GM06990 (cell line): ENCODE results near the gene PRKCZ.

Source experiments
- DNase-seq: peaks from one replicate; pipeline ENCODE4 v3.0.0-alpha.2; 2011; ENCODE audit not compliant: insufficient read length; ENCODE audit errors: extremely low read depth
- H3K27me3 ChIP-seq: replicated peaks from 2 replicates; pipeline ENCODE4 v1.6.0; 2011; ENCODE audit warnings: low read length; ENCODE audit not compliant: control insufficient read depth, insufficient read depth
- H3K36me3 ChIP-seq: 2 replicates; pipeline ENCODE4 v1.5.1; 2011; ENCODE audit warnings: low read length; ENCODE audit not compliant: control insufficient read depth, insufficient read depth
- H3K4me3 ChIP-seq: replicated peaks from 2 replicates; pipeline ENCODE4 v1.5.1; 2011; ENCODE audit warnings: low read depth, mild to moderate bottlenecking, control low read depth, low read length
- TF ChIP-seq, protein P1 (sequence below): IDR thresholded peaks from 2 replicates; pipeline ENCODE4 v1.5.1; 2011; ENCODE audit warnings: low read length, control low read depth, mild to moderate bottlenecking, inconsistent platforms; ENCODE audit not compliant: insufficient read depth, poor library complexity, severe bottlenecking

PRKCZ gene

DNA sequence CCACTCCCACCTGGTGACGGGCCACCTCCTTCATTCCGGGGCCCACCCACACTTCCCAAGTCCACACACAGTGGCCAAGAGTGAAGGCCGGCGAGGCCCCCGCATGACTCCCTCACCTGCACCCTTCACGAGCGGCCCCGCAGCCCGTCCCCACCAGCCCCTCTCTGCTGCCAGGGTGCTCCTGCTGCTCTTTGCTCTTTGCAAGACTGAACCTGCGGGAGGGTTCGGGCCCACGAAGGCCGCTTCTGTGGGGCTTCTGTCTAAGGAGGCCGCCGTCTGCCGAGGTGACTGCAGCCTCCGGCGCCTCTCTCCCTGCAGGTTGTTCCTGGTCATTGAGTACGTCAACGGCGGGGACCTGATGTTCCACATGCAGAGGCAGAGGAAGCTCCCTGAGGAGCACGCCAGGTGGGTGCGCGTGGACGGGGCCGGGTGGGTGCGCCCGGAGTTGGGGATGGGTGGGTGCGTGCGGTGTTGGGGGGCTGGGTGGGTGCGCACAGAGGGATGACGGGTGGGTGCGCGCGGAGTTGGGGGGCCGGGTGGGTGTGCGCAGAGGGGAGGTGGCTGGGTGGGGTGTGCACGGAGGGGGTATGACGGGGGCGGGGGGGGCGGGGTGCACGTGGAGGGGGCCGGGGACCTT lies 119.1 kb downstream of the PRKCZ start:
- Histone ChIP-seq H3K27me3 (no peaks in the 10 kb centered on the region), H3K36me3 (no peaks in the 10 kb centered on the region), H3K4me3 (no peak overlapping the region)
- TF ChIP-seq, protein P1, sequence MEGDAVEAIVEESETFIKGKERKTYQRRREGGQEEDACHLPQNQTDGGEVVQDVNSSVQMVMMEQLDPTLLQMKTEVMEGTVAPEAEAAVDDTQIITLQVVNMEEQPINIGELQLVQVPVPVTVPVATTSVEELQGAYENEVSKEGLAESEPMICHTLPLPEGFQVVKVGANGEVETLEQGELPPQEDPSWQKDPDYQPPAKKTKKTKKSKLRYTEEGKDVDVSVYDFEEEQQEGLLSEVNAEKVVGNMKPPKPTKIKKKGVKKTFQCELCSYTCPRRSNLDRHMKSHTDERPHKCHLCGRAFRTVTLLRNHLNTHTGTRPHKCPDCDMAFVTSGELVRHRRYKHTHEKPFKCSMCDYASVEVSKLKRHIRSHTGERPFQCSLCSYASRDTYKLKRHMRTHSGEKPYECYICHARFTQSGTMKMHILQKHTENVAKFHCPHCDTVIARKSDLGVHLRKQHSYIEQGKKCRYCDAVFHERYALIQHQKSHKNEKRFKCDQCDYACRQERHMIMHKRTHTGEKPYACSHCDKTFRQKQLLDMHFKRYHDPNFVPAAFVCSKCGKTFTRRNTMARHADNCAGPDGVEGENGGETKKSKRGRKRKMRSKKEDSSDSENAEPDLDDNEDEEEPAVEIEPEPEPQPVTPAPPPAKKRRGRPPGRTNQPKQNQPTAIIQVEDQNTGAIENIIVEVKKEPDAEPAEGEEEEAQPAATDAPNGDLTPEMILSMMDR, result no peak
- DNase-seq, result no peak

DNA sequence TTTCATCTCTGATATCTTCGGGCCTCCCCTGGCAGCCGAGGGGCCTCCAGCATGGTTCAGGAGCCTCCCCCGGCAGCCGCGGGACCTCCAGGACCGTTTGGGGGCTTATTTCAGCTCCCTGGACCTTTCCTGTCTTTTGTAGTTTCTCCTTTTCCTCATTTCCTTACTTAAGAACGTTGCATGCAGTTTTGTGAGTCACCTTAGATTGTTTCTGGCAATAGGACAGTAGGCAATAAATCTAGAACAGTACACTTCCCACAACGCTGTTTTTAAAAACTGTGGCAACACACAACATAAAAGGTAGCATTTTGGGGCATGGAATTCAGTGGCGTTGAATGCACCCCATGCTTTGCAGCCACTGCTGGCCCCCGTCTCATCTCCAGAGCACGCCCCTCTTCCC lies 120.0 kb downstream of the PRKCZ start:
- DNase-seq, result no peak

DNA sequence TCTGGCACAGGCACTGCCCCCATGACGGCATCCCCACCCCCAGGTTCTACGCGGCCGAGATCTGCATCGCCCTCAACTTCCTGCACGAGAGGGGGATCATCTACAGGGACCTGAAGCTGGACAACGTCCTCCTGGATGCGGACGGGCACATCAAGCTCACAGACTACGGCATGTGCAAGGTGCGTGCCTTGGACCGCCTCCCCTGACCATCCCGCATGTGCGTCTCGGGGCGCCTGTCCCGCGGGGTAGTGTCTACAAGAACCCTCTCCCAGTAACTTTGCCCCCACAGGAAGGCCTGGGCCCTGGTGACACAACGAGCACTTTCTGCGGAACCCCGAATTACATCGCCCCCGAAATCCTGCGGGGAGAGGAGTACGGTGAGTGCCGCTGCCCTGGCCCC lies 121.8 kb downstream of the PRKCZ start:
- DNase-seq, result no peak
- H3K27me3 ChIP-seq, result no peaks in the 10 kb centered on the region
- TF ChIP-seq, protein P1, result no peak
- H3K4me3 ChIP-seq, result no peak overlapping the region
- no peaks in the 10 kb centered on the region for H3K36me3 ChIP-seq

More for the DNA sequence above, 120.0 kb downstream of the PRKCZ start:
- H3K4me3 ChIP-seq, result no peak overlapping the region
- H3K27me3 ChIP-seq, result no peaks in the 10 kb centered on the region
- TF ChIP-seq, protein P1, result no peak
- no peaks in the 10 kb centered on the region for H3K36me3 ChIP-seq

DNA sequence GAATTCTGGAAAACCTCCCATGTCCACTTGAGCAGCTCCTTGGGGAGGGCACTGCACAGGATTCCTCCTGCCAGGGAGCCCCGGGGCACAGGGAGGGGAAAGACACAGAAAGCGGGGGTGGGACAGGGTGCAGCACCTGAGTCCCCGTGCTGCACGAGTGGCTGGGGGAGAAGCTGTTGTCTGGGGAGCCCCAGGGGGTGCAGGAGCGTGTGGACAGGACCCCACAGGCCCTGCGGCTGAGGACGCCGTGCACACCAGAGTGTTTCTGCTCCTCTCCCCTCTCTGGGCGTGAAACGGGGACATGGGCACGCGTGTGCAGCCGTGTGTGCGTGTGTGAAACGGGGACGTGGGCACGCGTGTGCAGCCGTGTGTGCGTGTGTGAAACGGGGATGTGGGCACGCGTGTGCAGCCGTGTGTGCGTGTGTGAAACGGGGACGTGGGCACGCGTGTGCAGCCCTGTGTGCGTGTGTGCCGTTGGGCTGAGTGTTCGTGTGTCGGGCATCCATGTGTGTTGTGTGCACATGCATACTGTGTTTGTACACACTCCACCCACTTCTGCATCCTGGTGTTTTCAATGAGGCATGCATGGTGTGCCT lies 122.4 kb downstream of the PRKCZ start:
- H3K36me3 ChIP-seq, result no peaks in the 10 kb centered on the region
- TF ChIP-seq, protein P1, result no peak
- no peaks in the 10 kb centered on the region for H3K27me3 ChIP-seq
- DNase-seq, result no peak
- no peak overlapping the region for H3K4me3 ChIP-seq

DNA sequence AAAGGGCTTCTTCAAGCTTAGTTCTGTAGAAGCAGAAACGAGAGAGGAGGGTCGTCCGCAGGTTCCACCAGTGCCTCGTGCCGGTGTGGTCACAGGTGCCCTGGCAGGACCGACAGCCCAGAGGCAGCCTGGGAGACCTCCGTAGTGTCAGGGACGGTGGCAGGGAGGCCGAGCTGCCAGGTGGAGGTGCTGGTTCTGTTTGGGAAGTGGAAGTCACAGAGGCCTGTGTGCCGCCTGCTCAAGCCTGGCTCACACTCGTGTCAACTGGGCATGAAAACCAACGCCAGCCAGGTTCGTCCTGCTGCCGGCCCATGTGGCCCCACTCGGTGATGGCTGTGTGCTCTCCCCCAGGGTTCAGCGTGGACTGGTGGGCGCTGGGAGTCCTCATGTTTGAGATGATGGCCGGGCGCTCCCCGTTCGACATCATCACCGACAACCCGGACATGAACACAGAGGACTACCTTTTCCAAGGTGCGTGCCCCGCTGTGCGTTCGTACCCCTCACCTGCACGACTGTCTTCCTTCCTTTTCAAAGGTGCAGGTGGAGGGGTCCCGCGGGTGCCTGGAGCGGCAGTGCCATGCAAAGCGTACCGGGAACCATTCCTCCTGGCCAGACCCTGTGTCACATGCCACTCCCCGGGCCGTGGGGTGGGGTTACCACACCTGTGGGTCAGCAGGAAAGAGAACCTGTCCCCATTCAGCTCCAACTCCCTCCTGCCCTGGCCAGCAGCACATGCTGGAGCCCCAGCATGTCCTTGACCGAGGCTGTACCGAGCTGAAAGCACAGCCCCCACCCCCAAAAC lies 123.5 kb downstream of the PRKCZ start:
- TF ChIP-seq, protein P1, result no peak
- Histone ChIP-seq H3K36me3 (no peaks in the 10 kb centered on the region), H3K4me3 (no peak overlapping the region), H3K27me3 (no peaks in the 10 kb centered on the region)
- DNase-seq, result no peak
